Colonic mucosa (tissue), 4 donors: Measurements from ENCODE around the gene TGM2. TPM values are rescaled to one million over a fixed set of nuclear protein-coding genes. Genes with fewer than 3 reads are reported as not detected.
A peak's percentile ranks its signal among the peaks of the same experiment; 100 is the strongest.

ENCODE experiments used
- DNase-seq: peaks from one replicate; pipeline ENCODE4 v3.0.0-alpha.2; 2020
- H3K27ac ChIP-seq: fragments of 200-600 bp; one replicate; pipeline ENCODE4 v1.8.0; 2021
- H3K27me3 ChIP-seq: fragments of 200-600 bp; one replicate; pipeline ENCODE4 v1.8.0; 2021
- H3K36me3 ChIP-seq: fragments of 200-600 bp; one replicate; pipeline ENCODE4 v1.8.0; 2021
- H3K4me1 ChIP-seq: fragments of 200-600 bp; one replicate; pipeline ENCODE4 v1.8.0; 2021; ENCODE audit warnings: mild to moderate bottlenecking
- H3K4me3 ChIP-seq: fragments of 200-600 bp; one replicate; pipeline ENCODE4 v1.8.0; 2021
- H3K9ac ChIP-seq, 2 donors: one replicate each; pipeline ENCODE4 v1.7.0; 2013; ENCODE audit warnings: control low read depth in 2 of 2, low read depth in 2 of 2, low read length in 2 of 2
- H3K9me3 ChIP-seq: fragments of 200-600 bp; one replicate; pipeline ENCODE4 v1.8.0; 2021
- CTCF ChIP-seq: fragments of 200-600 bp; IDR thresholded peaks from one replicate; pipeline ENCODE4 v1.8.0; 2022; ENCODE audit warnings: antibody characterized with exemption, mild to moderate bottlenecking
- intact Hi-C: fragments of 100-400 bp; cut with DNase I; formaldehyde crosslinking; loops from one replicate; pipeline ENCODE4 v1.14.1; 2022
- total RNA-seq, 2 donors: library from RNA; stranded (reverse); fragmentation: NEBNext Ultra II Directional in 1 of 2; extraction: Animal tissue kit (Norgen Biotek cat#: 25700) in 1 of 2; gene quantifications; one replicate each; pipeline ENCODE4 v1.2.1, GENCODE V29; 2021
- donor health status: healthy.
- donor health status: DM: no; HTN: no; CAD: no.
- donor health status: DM: no; HTN: no; CAD: no.

TGM2 gene
- total RNA-seq, 2 donors from 2014 or later = 14.5 to 32.8 TPM

GRCh38 chr20:38113401-38114325 is 51.4 kb downstream of the TGM2 start:
- H3K36me3 ChIP-seq = no peaks in the 10 kb centered on the region
- H3K9me3 ChIP-seq = no peaks in the 10 kb centered on the region
- no peak overlapping the region for H3K27ac ChIP-seq
- H3K9ac ChIP-seq = no peak overlapping the region
- DNase-seq = peak; percentile 56
- H3K27me3 ChIP-seq = no peaks in the 10 kb centered on the region
- no peak for TF ChIP-seq CTCF
- intact Hi-C loops = loop anchor here (5.0 kb wide), 1 partner anchor 54 kb away; the partner anchor contains the start of gene TGM2
- no peak overlapping the region for H3K4me3 ChIP-seq
- peaks cover 14% of the 10 kb centered on the region for H3K4me1 ChIP-seq

- Histone ChIP-seq H3K4me3 (no peak overlapping the region), H3K9me3 (no peaks in the 10 kb centered on the region), H3K9ac (no peak overlapping the region), H3K36me3 (no peaks in the 10 kb centered on the region), H3K27ac (no peak overlapping the region), H3K4me1 (peaks cover 14% of the 10 kb centered on the region), H3K27me3 (no peaks in the 10 kb centered on the region)
- no peak for TF ChIP-seq CTCF
- intact Hi-C loops = loop anchor here (5.0 kb wide), 1 partner anchor 54 kb away; the partner anchor contains the start of gene TGM2
- no peak for DNase-seq
These were observed 52.2 kb downstream of the TGM2 start for GRCh38 chr20:38112930-38113294.

- no peaks in the 10 kb centered on the region for H3K9me3 ChIP-seq
- intact Hi-C loops = loop anchor here (5.0 kb wide), 1 partner anchor 55 kb away; the partner anchor contains the start of gene TGM2
- H3K27me3 ChIP-seq = no peaks in the 10 kb centered on the region
- H3K9ac ChIP-seq = no peak overlapping the region
- TF ChIP-seq CTCF = no peak
- no peak overlapping the region for H3K4me3 ChIP-seq
- no peak for DNase-seq
- no peaks in the 10 kb centered on the region for H3K36me3 ChIP-seq
- peaks cover 14% of the 10 kb centered on the region for H3K4me1 ChIP-seq
- no peak overlapping the region for H3K27ac ChIP-seq
These were observed 52.7 kb downstream of the TGM2 start for GRCh38 chr20:38112261-38112929.

GRCh38 chr20:38111366-38112232 is 53.5 kb downstream of the TGM2 start:
- no peaks in the 10 kb centered on the region for H3K27me3 ChIP-seq
- H3K36me3 ChIP-seq = no peaks in the 10 kb centered on the region
- peaks cover 14% of the 10 kb centered on the region for H3K4me1 ChIP-seq
- DNase-seq = no peak
- H3K27ac ChIP-seq = no peak overlapping the region
- H3K9ac ChIP-seq = no peak overlapping the region
- H3K4me3 ChIP-seq = no peak overlapping the region
- H3K9me3 ChIP-seq = no peaks in the 10 kb centered on the region
- intact Hi-C loops = loop anchor here (5.0 kb wide), 1 partner anchor 56 kb away; the partner anchor contains the start of gene TGM2
- TF ChIP-seq CTCF = no peak
